ENCODE data around the gene ZNF423.
A peak's percentile ranks its signal among the peaks of the same experiment; 100 is the strongest.

ZNF423 gene

DNA sequence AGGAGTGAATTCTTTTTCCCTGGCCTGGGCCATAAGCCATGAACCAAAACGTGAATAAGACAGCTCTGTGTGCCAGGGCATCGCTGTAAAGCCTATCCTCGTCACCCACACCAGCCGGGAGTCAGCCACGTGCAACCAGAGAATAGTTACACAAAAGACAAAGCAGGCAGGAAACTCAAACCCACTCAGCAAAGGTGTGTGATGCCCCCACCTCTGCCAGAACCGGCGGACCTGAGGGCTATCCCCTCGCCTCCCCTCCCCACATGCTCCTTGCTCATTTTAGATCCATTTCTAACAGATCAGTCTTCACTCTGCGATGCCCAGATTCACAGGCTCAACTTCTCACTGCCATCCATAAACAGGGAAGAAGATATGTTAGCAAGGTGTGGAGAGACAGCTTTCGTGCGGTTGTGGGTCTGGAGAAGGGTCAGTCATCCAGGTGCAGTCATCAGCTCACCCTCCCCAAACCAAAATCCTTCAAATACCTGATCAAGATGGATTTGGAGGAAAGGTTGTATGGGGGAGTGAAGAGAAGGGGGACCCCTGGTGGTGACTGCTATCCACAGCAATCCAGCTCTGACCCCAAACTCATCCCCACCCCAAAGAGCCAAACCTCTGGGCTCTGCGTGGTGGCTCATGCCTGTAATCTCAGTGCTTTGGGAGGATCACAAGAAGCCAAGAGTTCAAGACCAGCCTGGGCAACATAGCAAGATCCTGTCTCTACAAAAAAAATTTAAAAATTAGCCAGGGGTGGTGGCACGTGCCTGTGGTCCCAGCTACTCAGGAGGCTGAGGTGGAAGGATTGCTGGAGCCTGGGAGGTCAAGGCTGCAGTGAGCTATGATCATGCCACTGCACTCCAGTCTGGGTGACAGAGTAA, 263.1 kb downstream of the ZNF423 start:
- DNase-seq (ENCODE audit: insufficient read length, low spot score): peak; percentile 65
- peak; percentile 76 for FAIRE-seq
- TF ChIP-seq POU2F2 (IDR thresholded peaks at IDR 0.05; ENCODE audit: low read depth, low read length): no peak; the same call in 1 of the 2 replicates
- TF ChIP-seq POLR2A (IDR thresholded peaks at IDR 0.05; ENCODE audit: low read depth, low read length): no peak
- no peak for TF ChIP-seq SPI1 (IDR thresholded peaks at IDR 0.05; ENCODE audit: low read depth, low read length)
- TF ChIP-seq POLR2AphosphoS5 (IDR thresholded peaks at IDR 0.05; ENCODE audit: low read depth, low read length): no peak
- TF ChIP-seq PAX5 (IDR thresholded peaks at IDR 0.05; ENCODE audit: insufficient read depth, low read length, severe bottlenecking): no peak
- no peak for TF ChIP-seq TAF1 (IDR thresholded peaks at IDR 0.05; ENCODE audit: low read depth, low read length)

DNA sequence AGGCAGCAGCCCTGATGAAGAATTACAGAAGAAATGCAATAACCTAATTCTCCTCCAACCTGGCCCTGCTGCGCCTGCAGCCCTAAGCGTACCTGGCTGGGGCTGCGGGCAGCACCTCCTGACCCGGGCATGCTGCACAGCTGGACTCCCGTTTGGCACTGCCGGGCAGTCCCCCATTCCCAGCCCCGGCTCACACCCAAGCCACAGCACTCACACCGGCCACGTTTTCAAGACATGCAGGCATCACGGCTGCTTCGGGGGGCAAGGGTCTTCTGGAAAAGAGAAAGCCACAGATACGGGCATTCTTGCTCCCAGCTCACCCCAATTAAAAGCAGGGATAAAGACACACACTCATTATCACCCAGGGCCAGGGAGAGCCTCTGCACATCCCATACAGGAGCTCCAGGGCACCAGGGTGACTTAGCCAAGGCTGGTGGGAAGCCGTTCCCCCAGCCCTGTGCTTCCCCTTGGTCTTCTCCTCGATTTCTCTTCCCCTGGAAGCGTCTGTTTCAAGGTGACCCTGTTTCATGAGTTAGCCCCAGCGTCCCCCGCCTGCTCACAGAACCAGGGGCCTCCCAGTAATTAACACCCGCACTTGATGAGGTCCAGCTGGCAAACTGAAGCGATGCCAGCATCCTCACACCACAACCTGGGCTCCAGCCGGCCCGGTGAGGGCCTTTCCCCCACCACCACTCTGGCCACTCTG, 265.6 kb downstream of the ZNF423 start:
- FAIRE-seq: no peak
- TF ChIP-seq POLR2AphosphoS5 (IDR thresholded peaks at IDR 0.05; ENCODE audit: low read depth, low read length) (no peak), TAF1 (IDR thresholded peaks at IDR 0.05; ENCODE audit: low read depth, low read length) (no peak), SPI1 (IDR thresholded peaks at IDR 0.05; ENCODE audit: low read depth, low read length) (no peak), PAX5 (IDR thresholded peaks at IDR 0.05; ENCODE audit: insufficient read depth, low read length, severe bottlenecking) (no peak), POU2F2 (IDR thresholded peaks at IDR 0.05; ENCODE audit: low read depth, low read length) (no peak), POLR2A (IDR thresholded peaks at IDR 0.05; ENCODE audit: low read depth, low read length) (no peak)
- no peak for DNase-seq (ENCODE audit: insufficient read length, low spot score)

- DNase-seq (ENCODE audit: insufficient read length, low spot score): no peak
- TF ChIP-seq PAX5 (IDR thresholded peaks at IDR 0.05; ENCODE audit: insufficient read depth, low read length, severe bottlenecking): no peak
- TF ChIP-seq POLR2A (IDR thresholded peaks at IDR 0.05; ENCODE audit: low read depth, low read length): no peak
- TF ChIP-seq POLR2AphosphoS5 (IDR thresholded peaks at IDR 0.05; ENCODE audit: low read depth, low read length): no peak
- no peak for TF ChIP-seq POU2F2 (IDR thresholded peaks at IDR 0.05; ENCODE audit: low read depth, low read length)
- TF ChIP-seq TAF1 (IDR thresholded peaks at IDR 0.05; ENCODE audit: low read depth, low read length): no peak
- TF ChIP-seq SPI1 (IDR thresholded peaks at IDR 0.05; ENCODE audit: low read depth, low read length): no peak
- no peak for FAIRE-seq
These were observed 266.3 kb downstream of the ZNF423 start for GRCh38 chr16:49589544-49590031.

GRCh38 chr16:49588729-49589384, 267.1 kb downstream of the ZNF423 start:
- DNase-seq (ENCODE audit: insufficient read length, low spot score) (no peak), FAIRE-seq (peak; percentile 16)
- no peak for TF ChIP-seq PAX5 (IDR thresholded peaks at IDR 0.05; ENCODE audit: insufficient read depth, low read length, severe bottlenecking)
- TF ChIP-seq POLR2AphosphoS5 (IDR thresholded peaks at IDR 0.05; ENCODE audit: low read depth, low read length): no peak
- TF ChIP-seq POU2F2 (IDR thresholded peaks at IDR 0.05; ENCODE audit: low read depth, low read length): no peak
- TF ChIP-seq SPI1 (IDR thresholded peaks at IDR 0.05; ENCODE audit: low read depth, low read length): no peak
- no peak for TF ChIP-seq TAF1 (IDR thresholded peaks at IDR 0.05; ENCODE audit: low read depth, low read length)
- no peak for TF ChIP-seq POLR2A (IDR thresholded peaks at IDR 0.05; ENCODE audit: low read depth, low read length)

DNA sequence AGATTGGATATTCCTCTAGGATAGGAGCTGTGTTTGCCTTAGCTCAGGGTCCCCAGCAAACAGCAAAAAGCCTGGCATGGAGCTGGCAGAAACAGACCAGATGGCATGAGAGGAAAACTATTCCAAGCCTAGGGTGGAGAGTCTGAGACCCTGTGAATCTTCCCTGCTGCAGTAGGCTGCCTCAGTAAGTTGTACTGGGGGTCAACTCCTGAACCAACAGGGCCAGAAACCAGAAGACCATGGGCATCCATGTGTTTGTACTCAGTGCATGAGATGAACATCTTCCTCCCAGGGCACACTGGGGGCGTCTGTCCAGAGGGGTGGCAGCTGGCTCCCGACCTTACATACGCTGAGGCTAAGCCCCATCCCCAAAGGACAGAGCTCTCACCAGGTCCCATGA, 267.9 kb downstream of the ZNF423 start:
- DNase-seq (ENCODE audit: insufficient read length, low spot score) (no peak), FAIRE-seq (no peak)
- no peak for TF ChIP-seq PAX5 (IDR thresholded peaks at IDR 0.05; ENCODE audit: insufficient read depth, low read length, severe bottlenecking)
- TF ChIP-seq POLR2AphosphoS5 (IDR thresholded peaks at IDR 0.05; ENCODE audit: low read depth, low read length): no peak
- TF ChIP-seq SPI1 (IDR thresholded peaks at IDR 0.05; ENCODE audit: low read depth, low read length): no peak
- no peak for TF ChIP-seq TAF1 (IDR thresholded peaks at IDR 0.05; ENCODE audit: low read depth, low read length)
- no peak for TF ChIP-seq POLR2A (IDR thresholded peaks at IDR 0.05; ENCODE audit: low read depth, low read length)
- TF ChIP-seq POU2F2 (IDR thresholded peaks at IDR 0.05; ENCODE audit: low read depth, low read length): no peak

DNA sequence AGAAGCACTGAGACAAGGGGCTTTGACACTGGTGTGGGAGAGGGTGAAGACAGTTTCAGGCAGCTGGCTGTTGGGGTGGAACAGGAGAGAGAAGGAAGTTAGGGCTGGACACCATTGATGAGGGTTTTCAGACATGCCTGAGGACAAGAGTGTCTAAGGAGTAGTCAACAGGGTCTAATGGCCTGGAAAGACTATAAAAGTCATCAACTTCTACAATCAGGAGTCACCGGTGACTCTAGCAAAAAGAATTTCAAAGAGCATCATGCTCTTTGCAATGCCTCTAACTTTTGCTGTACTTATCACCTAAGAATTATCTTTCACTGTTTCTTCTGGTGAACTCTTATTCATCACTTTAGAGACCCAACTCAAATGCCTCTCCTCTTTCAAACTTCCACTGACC, 268.4 kb downstream of the ZNF423 start:
- DNase-seq (ENCODE audit: insufficient read length, low spot score) (no peak), FAIRE-seq (no peak)

DNA sequence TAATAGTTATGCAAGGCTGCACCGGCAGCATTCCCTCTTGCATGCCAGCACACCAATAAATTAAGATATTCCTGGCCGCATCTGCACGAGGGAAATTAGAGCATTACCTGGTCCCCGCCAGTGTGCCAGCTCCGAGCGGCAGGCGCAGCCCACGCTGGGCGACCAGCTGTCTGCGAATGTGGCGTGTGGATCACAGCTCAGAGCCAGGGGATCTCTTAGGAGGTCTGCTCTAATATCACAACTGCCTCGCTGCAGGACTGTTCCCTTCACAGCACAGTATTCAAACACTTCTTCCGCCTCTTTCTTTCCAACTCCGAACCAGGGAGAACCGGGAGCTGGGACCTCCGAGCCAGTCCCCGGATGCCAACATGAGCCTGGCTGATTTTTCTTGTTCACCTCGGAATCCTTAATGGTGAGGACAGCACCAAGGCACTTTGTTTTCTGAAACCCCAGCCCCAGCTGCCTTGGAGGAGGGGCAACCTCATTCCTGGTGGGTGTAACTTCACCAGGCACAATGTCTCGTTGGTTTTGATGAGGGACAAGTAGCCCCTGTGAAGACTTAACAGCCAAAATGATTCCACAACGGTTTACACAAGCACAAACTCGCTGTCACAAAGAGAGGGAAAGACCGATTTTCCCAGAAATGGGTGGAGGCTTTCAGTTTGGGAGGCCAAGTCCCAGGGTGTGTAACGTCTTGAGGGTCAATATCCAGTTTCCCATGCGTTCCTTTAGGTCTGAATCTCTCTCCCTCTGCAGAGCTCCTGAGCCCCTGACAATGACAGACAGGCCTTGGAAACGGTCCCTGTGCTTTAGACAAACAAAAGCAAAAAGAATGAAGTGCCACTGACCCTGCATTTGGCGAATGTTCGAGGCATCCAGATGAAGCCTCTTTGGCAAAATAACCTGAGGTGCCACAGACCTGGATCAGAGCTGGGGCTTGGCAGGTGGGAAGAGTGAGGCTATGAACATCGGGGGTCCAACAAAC, 269.2 kb downstream of the ZNF423 start:
- DNase-seq (ENCODE audit: insufficient read length, low spot score) (no peak), FAIRE-seq (no peak)
- no peak for TF ChIP-seq POU2F2 (IDR thresholded peaks at IDR 0.05; ENCODE audit: low read depth, low read length)
- no peak for TF ChIP-seq POLR2A (IDR thresholded peaks at IDR 0.05; ENCODE audit: low read depth, low read length)
- no peak for TF ChIP-seq PAX5 (IDR thresholded peaks at IDR 0.05; ENCODE audit: insufficient read depth, low read length, severe bottlenecking)

More for the DNA sequence above, 268.4 kb downstream of the ZNF423 start:
- TF ChIP-seq SPI1 (IDR thresholded peaks at IDR 0.05; ENCODE audit: low read depth, low read length): no peak
- TF ChIP-seq POLR2AphosphoS5 (IDR thresholded peaks at IDR 0.05; ENCODE audit: low read depth, low read length): no peak
- no peak for TF ChIP-seq POLR2A (IDR thresholded peaks at IDR 0.05; ENCODE audit: low read depth, low read length)
- TF ChIP-seq TAF1 (IDR thresholded peaks at IDR 0.05; ENCODE audit: low read depth, low read length): no peak
- no peak for TF ChIP-seq PAX5 (IDR thresholded peaks at IDR 0.05; ENCODE audit: insufficient read depth, low read length, severe bottlenecking)
- no peak for TF ChIP-seq POU2F2 (IDR thresholded peaks at IDR 0.05; ENCODE audit: low read depth, low read length)

Data from GM12891 (cell line).